Osteoblast (primary cell): ENCODE data around the gene HDAC4. TPM values are rescaled to one million over a fixed set of nuclear protein-coding genes. Genes with fewer than 3 reads are reported as not detected.

Experiments used
- DNase-seq: peaks from one replicate; pipeline ENCODE4 v3.0.0; 2011; ENCODE audit warnings: low spot score, mixed read lengths; ENCODE audit not compliant: insufficient read length; ENCODE audit errors: missing footprints
- H2AFZ ChIP-seq: 2 replicates; pipeline ENCODE4 v1.6.0; 2011; ENCODE audit warnings: mild to moderate bottlenecking, low read length
- H3K27ac ChIP-seq: 2 replicates; pipeline ENCODE4 v1.5.1; 2011; ENCODE audit warnings: mild to moderate bottlenecking, low read depth, low read length, moderate library complexity
- H3K27me3 ChIP-seq: 2 replicates; pipeline ENCODE4 v1.6.0; 2012; ENCODE audit warnings: mild to moderate bottlenecking, control low read depth, inconsistent platforms, low read length, moderate library complexity; ENCODE audit not compliant: insufficient read depth
- H3K36me3 ChIP-seq: 2 replicates; pipeline ENCODE4 v1.5.1; 2011; ENCODE audit warnings: mild to moderate bottlenecking, low read length, control low read depth, moderate library complexity; ENCODE audit not compliant: insufficient read depth
- H3K4me1 ChIP-seq: 2 replicates; pipeline ENCODE4 v1.5.1; 2011; ENCODE audit warnings: mild to moderate bottlenecking, low read length, control low read depth, moderate library complexity; ENCODE audit not compliant: insufficient read depth
- H3K4me2 ChIP-seq: 2 replicates; pipeline ENCODE4 v1.6.0; 2011; ENCODE audit warnings: mild to moderate bottlenecking, low read length; ENCODE audit not compliant: insufficient read depth
- H3K4me3 ChIP-seq: fragments of 200-600 bp; sonication (generic); 3 replicates; pipeline ENCODE4 v1.5.1; 2012; ENCODE audit warnings: mild to moderate bottlenecking, low read length, inconsistent platforms; ENCODE audit not compliant: insufficient read depth
- H3K79me2 ChIP-seq: 2 replicates; pipeline ENCODE4 v1.6.0; 2012; ENCODE audit warnings: mild to moderate bottlenecking, low read length, control low read depth, inconsistent platforms; ENCODE audit not compliant: insufficient read depth
- H3K9me3 ChIP-seq: 2 replicates; pipeline ENCODE4 v1.5.1; 2011; ENCODE audit warnings: low read depth, low read length, control low read depth
- H4K20me1 ChIP-seq: 2 replicates; pipeline ENCODE4 v1.6.0; 2012; ENCODE audit warnings: mild to moderate bottlenecking, low read length, control low read depth; ENCODE audit not compliant: insufficient read depth
- total RNA-seq: library from RNA; depleted of rRNA; stranded (reverse); fragments of >200 nt; gene quantifications from 2 replicates; pipeline ENCODE4 v1.2.3, GENCODE V29; 2012
- TF ChIP-seq, protein P1 (sequence below): IDR thresholded peaks from 2 replicates; pipeline ENCODE4 v1.5.1; 2011; ENCODE audit warnings: mild to moderate bottlenecking, low read depth, low read length, moderate library complexity; ENCODE audit errors: extremely low read depth

Gene HDAC4
- total RNA-seq, 1 donor: 30.8 TPM

GRCh38 chr2:239155806-239156480 is 244.9 kb downstream of the HDAC4 start:
- Histone ChIP-seq H3K36me3 (no peaks in the 10 kb centered on the region), H3K9me3 (no peaks in the 10 kb centered on the region)
- peak; percentile 86 for DNase-seq

DNA sequence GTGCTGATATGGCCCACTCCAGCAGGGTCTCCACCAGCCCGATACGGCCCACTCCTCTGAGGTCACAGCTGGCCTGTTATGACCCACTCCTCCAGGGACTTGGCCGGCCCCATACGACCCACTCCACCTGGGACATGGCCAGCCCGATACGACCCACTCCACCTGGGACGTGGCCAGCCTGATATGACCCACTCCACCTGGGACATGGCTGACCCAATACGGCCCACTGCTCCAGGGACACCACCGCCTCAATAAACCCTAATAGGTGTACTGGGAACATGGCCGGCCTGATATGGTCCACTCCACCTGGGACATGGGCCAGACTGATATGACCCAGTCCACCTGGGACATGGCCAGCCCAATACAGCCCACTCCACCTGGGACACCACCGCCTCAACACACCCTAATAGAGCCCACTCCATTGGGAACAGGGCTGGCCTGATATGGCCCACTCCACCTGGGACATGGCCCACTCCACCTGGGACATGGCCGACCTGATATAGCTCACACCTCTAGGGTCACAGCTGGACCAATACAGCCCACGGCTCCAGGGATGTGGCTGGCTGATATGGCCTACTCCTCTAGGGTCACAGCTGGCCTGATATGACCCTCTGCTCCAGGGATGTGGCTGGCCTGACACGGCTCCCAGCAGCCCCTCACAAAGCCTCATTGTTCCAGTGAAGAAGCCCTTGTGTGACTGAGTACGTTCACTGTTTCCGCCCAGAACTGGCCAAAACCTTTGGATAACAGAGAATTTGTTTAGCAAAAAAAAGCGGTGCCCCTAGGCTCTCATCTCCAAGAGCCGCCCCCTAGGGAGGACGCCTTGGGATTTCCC is 245.6 kb downstream of the HDAC4 start:
- H3K27me3 ChIP-seq: no peaks in the 10 kb centered on the region
- TF ChIP-seq, protein P1, sequence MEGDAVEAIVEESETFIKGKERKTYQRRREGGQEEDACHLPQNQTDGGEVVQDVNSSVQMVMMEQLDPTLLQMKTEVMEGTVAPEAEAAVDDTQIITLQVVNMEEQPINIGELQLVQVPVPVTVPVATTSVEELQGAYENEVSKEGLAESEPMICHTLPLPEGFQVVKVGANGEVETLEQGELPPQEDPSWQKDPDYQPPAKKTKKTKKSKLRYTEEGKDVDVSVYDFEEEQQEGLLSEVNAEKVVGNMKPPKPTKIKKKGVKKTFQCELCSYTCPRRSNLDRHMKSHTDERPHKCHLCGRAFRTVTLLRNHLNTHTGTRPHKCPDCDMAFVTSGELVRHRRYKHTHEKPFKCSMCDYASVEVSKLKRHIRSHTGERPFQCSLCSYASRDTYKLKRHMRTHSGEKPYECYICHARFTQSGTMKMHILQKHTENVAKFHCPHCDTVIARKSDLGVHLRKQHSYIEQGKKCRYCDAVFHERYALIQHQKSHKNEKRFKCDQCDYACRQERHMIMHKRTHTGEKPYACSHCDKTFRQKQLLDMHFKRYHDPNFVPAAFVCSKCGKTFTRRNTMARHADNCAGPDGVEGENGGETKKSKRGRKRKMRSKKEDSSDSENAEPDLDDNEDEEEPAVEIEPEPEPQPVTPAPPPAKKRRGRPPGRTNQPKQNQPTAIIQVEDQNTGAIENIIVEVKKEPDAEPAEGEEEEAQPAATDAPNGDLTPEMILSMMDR: no peak
- no peak overlapping the region for H3K4me2 ChIP-seq
- no peaks in the 10 kb centered on the region for H3K4me1 ChIP-seq
- no peaks in the 10 kb centered on the region for H4K20me1 ChIP-seq
- DNase-seq: no peak
- no peak overlapping the region for H3K27ac ChIP-seq
- no peaks in the 10 kb centered on the region for H3K36me3 ChIP-seq
- no peaks in the 10 kb centered on the region for H3K9me3 ChIP-seq
- H2AFZ ChIP-seq: no peak overlapping the region
- H3K4me3 ChIP-seq: no peak overlapping the region
- H3K79me2 ChIP-seq: no peaks in the 10 kb centered on the region

More at GRCh38 chr2:239155806-239156480, 244.9 kb downstream of the HDAC4 start:
- H3K27ac ChIP-seq: no peak overlapping the region
- no peaks in the 10 kb centered on the region for H4K20me1 ChIP-seq
- no peak overlapping the region for H2AFZ ChIP-seq
- no peaks in the 10 kb centered on the region for H3K79me2 ChIP-seq
- TF ChIP-seq, protein P1: no peak
- no peaks in the 10 kb centered on the region for H3K27me3 ChIP-seq
- H3K4me3 ChIP-seq: no peak overlapping the region
- no peak overlapping the region for H3K4me2 ChIP-seq
- H3K4me1 ChIP-seq: no peaks in the 10 kb centered on the region

DNA sequence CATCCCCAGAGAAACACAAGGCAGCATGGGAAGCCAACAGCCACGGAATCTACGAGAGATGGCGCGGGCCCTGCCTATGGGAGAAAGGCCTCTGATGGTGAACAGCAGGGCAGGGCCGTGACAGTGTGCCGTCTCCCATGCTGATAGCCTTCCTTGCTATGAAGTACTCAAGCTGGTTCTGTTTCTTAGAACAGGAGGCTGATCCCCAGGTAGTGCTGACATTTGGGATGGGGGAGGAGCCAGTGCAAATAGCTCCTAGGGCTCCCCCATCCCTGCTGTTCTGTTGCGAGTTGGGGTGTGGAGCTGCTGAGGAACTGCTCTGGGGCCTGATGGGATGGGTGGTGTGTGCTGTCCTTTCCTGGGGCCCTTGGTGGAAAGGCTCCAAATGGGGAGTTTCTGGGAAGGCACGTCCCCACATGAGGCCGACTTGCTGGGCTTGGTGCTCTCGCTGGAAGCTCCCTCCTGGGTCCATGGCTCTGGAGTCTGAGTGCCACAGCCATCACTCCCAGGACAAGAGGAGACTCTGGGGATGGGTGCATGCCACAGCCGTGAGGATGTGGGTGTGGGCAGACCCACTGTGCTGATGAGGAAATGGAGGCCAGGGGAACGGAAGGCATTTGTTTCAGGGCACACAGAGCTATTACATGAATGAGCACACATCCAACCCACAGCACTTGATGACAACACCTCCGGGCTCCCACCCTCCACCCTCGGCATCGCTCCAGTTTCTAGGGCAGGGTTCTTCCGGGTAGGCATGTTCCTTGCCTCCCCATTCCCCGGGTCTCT is 246.8 kb downstream of the HDAC4 start:
- Histone ChIP-seq H3K27ac (no peak overlapping the region), H3K27me3 (no peaks in the 10 kb centered on the region), H2AFZ (no peak overlapping the region), H3K4me3 (no peak overlapping the region), H3K4me1 (no peaks in the 10 kb centered on the region), H4K20me1 (no peaks in the 10 kb centered on the region), H3K9me3 (no peaks in the 10 kb centered on the region), H3K4me2 (no peak overlapping the region), H3K36me3 (no peaks in the 10 kb centered on the region), H3K79me2 (no peaks in the 10 kb centered on the region)
- TF ChIP-seq, protein P1: no peak
- DNase-seq: no peak

DNA sequence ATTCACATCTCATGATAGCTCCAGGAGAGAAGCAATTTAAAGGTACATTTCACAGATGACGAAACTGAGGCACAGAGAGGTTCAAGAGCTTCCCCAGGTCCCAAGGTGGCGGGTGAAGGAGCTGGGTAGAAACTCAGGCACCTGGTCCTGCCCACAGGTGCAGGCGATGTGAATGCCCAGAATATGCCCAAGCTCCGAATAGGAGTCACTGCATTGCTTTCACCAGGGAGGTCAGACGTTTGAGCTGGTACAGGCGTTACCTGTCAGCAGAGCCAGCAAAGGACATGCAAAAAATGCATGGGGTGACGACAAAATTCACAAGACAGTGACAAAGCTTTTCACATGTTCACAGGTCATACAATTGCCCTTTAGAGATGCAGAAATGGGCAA is 247.9 kb downstream of the HDAC4 start:
- TF ChIP-seq, protein P1: no peak
- no peaks in the 10 kb centered on the region for H4K20me1 ChIP-seq
- H3K27me3 ChIP-seq: no peaks in the 10 kb centered on the region
- H3K27ac ChIP-seq: no peak overlapping the region
- H3K79me2 ChIP-seq: no peaks in the 10 kb centered on the region
- no peaks in the 10 kb centered on the region for H3K9me3 ChIP-seq
- no peaks in the 10 kb centered on the region for H3K4me1 ChIP-seq
- no peak overlapping the region for H3K4me3 ChIP-seq
- H3K4me2 ChIP-seq: no peak overlapping the region
- H2AFZ ChIP-seq: no peak overlapping the region
- no peaks in the 10 kb centered on the region for H3K36me3 ChIP-seq
- no peak for DNase-seq
